OCI-LY7 (cell line): ENCODE data around the gene KRTAP19-6.

Experiments used
- EZH2phosphoT487 ChIP-seq: fragments of 200-600 bp; sonication (generic); IDR thresholded peaks from 2 replicates; pipeline ENCODE4 v1.6.1; 2018; ENCODE audit warnings: low read depth, borderline replicate concordance, mild to moderate bottlenecking, mixed run types, antibody characterized with exemption, low read length, moderate library complexity, mixed read lengths
- TF ChIP-seq, protein P1 (sequence below): fragments of 200-600 bp; sonication (generic); conservative IDR thresholded peaks from 2 replicates; pipeline ENCODE4 v1.5.1; 2014; ENCODE audit warnings: mild to moderate bottlenecking, antibody characterized with exemption, low read length, moderate library complexity, mixed read lengths

DNA sequence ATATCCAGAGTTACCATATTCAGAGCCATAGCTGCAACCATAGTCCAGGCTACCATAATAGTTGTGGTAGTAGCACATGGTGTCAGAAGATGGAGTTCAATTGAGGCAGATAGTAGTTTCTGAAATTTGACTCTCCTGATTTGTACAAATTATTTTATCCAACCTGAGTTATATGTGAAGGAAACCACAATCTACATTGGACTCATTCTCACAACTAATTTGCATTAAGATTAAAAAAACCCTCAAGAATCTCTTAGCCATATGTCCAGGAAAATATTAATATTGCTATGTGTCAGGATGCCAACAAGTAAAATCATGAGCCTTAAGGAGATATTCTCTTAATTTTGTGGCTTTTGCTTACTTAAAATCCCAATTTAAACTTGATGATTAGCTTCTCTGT lies 48.6 kb upstream of the KRTAP19-6 start, which contains the start of gene KRTAP22-2:
- TF ChIP-seq, protein P1, sequence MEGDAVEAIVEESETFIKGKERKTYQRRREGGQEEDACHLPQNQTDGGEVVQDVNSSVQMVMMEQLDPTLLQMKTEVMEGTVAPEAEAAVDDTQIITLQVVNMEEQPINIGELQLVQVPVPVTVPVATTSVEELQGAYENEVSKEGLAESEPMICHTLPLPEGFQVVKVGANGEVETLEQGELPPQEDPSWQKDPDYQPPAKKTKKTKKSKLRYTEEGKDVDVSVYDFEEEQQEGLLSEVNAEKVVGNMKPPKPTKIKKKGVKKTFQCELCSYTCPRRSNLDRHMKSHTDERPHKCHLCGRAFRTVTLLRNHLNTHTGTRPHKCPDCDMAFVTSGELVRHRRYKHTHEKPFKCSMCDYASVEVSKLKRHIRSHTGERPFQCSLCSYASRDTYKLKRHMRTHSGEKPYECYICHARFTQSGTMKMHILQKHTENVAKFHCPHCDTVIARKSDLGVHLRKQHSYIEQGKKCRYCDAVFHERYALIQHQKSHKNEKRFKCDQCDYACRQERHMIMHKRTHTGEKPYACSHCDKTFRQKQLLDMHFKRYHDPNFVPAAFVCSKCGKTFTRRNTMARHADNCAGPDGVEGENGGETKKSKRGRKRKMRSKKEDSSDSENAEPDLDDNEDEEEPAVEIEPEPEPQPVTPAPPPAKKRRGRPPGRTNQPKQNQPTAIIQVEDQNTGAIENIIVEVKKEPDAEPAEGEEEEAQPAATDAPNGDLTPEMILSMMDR = no peak
- TF ChIP-seq EZH2phosphoT487 = no peak
